Posterior vena cava (tissue), 2 donors: Measurements from ENCODE around the gene RPA3. TPM values are rescaled to one million over a fixed set of nuclear protein-coding genes. Genes with fewer than 3 reads are reported as not detected.
"Not testable (repeated sequence)": the region's sequence is repeated elsewhere in the genome, so short reads cannot be mapped to it uniquely, and the experiment has no call there.

Experiments
- DNase-seq: peaks from one replicate; pipeline ENCODE4 v3.0.0-alpha.2; 2020; ENCODE audit warnings: low spot score
- intact Hi-C, 2 donors: fragments of 100-400 bp; cut with DNase I; formaldehyde crosslinking; loops; one replicate each; pipeline versions ENCODE4 v1.14.1 to v1.14.2; 2022 to 2023
- total RNA-seq, 2 donors: library from RNA; stranded (reverse); fragmentation: NEBNext Ultra II Directional; extraction: Animal tissue kit (Norgen Biotek cat#: 25700); gene quantifications; one replicate each; pipeline ENCODE4 v1.2.1, GENCODE V29; 2021
- donor health status: DM: yes; HTN: yes; CAD: no.
- donor health status: DM: yes; HTN: yes; CAD: no.

Gene RPA3
- total RNA-seq, 2 donors from 2014 or later = 17.0 to 18.2 TPM

GRCh38 chr7:7668706-7669105, 49.7 kb downstream of the RPA3 start:
- intact Hi-C loops = no loop called here
- DNase-seq = peak; percentile 36

GRCh38 chr7:7667187-7667586, 51.2 kb downstream of the RPA3 start:
- DNase-seq = no peak
- intact Hi-C loops = no loop called here

- no peak for DNase-seq
- intact Hi-C loops = no loop called here
These were observed 53.4 kb downstream of the RPA3 start for GRCh38 chr7:7665031-7665430.

DNA sequence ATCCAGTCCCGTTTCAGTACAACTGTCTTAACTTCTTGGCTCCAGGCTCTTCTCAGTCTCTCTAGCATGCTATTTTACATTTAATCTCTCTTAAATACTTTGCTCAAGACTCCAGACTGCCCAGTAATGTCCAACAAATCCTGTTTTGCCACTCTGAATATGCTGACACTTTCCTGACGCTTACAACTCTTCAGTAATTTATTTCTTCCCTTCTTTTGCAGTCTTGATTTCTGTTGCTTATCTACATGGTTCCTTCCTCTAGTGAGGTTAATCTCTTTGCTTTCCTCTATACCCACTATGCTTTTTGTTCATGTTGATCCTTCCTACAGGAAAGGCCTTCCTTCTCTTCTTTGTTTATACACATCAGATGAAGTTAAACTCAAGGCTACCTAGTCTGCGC, 54.1 kb downstream of the RPA3 start:
- intact Hi-C loops = no loop called here

DNA sequence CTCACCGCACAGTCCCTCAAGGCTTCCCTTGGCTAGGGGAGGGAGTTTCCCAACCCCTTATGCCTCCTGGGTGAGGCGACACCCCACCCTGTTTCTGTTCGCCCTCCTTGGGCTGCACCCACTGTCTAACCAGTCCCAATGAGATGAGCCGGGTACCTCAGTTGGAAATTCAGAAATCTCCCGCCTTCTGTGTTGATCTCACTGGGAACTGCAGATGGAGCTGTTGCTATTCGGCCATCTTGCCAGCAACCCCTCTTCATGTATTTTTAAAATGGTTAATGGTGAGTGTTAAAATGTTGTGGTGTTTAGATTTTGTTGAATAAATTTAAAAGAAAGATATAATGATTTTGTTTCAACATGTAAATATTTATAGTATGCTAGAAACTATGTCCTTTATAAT, 55.9 kb downstream of the RPA3 start:
- intact Hi-C loops = no loop called here
- no peak for DNase-seq

More for the DNA sequence above, 54.1 kb downstream of the RPA3 start:
- no peak for DNase-seq

- DNase-seq, intact Hi-C loops: not testable (repeated sequence)
These were observed 61.9 kb downstream of the RPA3 start for GRCh38 chr7:7656459-7656858.

DNA sequence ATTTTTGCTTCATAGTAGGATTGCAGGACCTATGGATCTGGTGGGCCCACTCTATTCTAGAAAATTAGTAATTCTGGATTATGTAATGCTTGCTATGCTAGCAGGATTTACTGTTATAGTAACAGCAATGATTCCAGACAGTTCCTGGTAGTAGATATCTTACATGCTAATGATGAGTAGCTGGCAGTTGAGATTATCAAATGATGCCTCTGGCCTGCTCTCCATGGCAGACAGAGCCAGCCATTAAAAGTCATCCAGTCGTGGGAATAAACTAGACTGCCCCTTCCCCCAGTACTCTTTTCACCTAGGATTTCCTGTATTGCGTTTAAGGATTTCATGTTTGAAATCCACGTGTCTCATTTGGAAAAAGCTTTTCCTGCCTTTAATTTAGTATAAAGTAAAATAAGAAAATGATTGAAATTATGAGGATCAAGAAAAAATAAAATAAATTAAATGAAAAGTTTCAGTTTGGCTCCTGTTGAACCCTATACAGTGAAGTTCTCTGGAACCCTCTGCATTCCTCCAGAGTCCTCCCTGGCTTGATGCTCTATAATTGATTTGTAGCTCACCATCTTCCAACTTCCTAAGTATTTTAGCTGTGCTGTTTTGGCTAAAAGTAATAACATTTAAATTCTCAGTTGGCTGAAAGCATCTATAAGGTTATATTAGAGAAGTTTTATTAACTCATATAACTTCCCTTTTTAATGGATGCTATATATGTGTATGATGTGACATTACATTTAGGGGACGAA, 63.3 kb downstream of the RPA3 start:
- no peak for DNase-seq
- intact Hi-C loops = no loop called here

GRCh38 chr7:7653593-7654187, 64.7 kb downstream of the RPA3 start:
- DNase-seq = no peak
- intact Hi-C loops = no loop called here

DNA sequence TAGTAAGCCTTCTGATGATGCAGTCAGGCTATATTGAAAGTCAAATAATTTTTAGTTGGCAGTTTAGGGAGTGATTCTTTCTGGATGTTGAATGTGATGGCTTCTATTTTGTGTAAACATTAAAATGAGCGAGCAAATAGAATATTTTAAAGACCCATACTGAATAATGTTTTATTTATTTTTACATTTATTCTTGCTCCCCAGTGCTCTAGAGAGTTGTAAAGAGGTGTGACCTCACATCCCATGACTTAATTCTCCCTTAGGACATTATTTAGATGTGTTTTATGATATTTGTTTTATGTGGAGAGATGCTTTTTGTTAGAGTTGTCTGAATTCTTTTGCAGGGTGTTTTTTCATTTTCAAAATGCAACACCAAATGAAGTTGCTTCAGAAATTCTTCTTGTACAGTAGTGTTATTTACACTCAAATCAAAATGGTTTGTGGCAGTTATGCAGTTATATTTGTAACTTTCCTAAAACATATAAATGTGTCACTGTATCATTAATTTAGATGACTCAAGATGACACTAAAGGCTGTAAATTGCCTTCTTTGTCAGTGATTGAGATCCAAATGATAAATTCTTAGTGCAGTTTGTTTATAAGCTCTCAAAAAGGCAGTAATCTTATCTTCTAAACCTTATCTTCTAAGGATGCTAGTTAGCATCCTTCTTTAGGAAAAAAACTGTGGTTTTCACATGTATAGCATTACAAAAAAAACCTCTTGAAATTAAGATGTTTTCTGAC, 65.4 kb downstream of the RPA3 start:
- DNase-seq = no peak
- intact Hi-C loops = no loop called here

- intact Hi-C loops = no loop called here
These were observed 66.9 kb downstream of the RPA3 start for GRCh38 chr7:7651479-7651878.

GRCh38 chr7:7650682-7651206, 67.7 kb downstream of the RPA3 start:
- intact Hi-C loops = no loop called here
- no peak for DNase-seq

More at GRCh38 chr7:7651479-7651878, 66.9 kb downstream of the RPA3 start:
- no peak for DNase-seq

DNA sequence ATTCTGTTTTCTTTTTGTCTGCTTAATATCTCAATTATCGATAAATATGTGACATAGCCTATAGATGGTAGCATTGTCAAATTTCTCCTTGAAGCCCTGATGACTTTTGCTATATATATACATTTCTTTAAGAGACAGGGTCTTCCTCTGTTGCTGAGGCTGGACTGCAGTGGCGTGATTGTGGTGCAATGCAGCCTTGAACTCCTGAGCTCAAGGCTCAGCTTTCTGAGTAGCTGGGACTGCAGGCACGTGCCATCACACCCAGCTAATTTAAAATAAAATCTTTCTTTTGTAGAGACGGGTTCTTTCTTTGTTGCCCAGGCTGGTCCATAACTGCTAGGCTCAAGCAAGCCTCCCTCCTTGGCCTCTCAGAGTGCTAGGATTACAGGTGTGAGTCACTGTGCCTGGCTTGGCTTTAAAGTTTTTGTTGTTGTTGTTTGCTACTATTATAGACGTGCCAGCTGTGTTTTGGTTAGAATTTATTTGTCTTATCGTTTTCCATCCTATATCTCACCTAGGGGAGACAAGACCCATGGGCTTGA, 70.8 kb downstream of the RPA3 start:
- intact Hi-C loops = no loop called here
- DNase-seq = no peak

DNA sequence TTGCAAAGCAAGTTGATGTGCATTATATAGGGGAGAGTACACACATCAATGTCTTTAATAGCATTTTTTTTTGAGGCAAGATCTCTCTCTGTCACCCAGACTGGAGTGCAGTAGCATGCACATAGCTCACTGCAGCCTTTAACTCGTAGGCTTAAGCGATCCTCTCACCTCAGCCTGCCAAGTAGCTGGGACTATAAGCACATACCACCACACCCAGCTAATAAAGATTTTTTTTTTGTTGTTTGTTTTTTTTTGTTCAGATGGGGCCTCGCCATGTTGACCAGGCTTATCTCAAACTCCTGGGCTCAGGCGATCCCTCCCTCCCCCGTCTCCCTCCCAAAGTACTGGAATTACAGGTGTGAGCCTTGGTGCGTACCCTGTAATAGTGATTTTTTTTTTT, 76.3 kb downstream of the RPA3 start:
- intact Hi-C loops = no loop called here
- DNase-seq = no peak

GRCh38 chr7:7641129-7641663, 77.2 kb downstream of the RPA3 start:
- DNase-seq = no peak
- intact Hi-C loops = no loop called here

DNA sequence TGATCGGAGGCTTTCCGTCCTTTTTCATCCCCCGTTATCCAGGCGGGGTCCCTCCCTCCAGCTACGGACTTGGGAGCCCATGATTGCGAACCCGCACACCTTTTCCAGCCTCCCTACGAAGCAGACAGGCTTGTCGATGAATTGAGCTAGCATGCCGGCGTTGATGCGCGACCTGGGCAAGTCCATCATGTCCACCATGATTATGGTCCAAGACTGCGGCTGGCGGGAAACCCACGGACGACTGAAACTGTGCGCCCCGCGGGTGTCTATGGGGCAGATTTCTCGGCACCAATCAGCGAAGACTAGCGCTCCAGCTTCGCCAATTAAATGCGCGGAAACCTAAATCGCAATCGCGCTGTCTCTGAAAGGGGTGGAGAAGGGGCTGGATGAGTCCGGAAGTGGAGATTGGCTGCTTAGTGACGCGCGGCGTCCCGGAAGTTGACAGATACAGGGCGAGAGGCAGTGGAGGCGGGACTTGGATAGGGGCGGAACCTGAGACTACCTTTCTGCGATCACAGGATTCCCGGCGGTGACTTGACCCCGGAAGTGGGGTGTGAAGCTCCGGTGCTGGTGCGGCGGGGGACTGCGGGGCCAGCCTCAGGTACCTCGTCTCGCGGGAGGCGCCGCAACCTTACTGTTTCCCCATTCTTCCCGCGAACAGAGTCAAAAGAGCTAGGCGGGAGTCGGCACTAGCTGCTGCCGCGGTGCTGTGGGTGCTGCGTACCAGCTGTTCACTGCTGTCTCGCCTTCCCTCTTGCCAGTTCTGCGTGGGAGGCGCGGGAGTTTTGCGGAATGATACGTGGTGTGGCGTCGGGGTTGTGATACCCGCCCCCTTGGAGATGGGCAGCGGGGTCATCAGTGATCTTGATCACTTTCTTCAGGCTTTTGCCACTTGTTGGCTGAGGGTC, 77.9 kb downstream of the RPA3 start, which contains the start of gene UMAD1:
TSS of gene UMAD1 (plus strand) at position 532 of the 908 bp plus-strand sequence. CDS start 32,620 bp downstream, outside the sequence.
- DNase-seq = peak; percentile 99
- intact Hi-C loops = no loop called here

DNA sequence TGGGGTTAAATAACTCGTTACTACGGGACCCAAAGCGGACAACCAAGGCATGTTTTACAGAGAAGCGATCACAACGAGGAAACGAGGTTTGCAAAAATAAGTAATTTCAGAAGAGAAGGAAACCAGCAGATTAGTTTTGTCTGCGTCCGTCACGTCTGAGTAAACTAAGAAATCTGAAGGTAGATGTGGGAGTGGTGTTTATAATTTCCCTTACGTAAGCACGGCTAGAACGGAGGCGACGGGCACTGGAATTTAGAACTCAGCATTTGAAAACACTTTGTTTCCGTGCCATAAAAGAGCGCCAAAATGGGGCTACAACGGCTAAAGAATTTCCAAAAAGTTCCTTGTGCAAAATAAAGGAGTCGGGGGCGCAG, 78.6 kb downstream of the RPA3 start:
- intact Hi-C loops = no loop called here
- peak; percentile 66 for DNase-seq

- no peak for DNase-seq
- intact Hi-C loops = no loop called here
These were observed 79.0 kb downstream of the RPA3 start for GRCh38 chr7:7639421-7639820.

DNA sequence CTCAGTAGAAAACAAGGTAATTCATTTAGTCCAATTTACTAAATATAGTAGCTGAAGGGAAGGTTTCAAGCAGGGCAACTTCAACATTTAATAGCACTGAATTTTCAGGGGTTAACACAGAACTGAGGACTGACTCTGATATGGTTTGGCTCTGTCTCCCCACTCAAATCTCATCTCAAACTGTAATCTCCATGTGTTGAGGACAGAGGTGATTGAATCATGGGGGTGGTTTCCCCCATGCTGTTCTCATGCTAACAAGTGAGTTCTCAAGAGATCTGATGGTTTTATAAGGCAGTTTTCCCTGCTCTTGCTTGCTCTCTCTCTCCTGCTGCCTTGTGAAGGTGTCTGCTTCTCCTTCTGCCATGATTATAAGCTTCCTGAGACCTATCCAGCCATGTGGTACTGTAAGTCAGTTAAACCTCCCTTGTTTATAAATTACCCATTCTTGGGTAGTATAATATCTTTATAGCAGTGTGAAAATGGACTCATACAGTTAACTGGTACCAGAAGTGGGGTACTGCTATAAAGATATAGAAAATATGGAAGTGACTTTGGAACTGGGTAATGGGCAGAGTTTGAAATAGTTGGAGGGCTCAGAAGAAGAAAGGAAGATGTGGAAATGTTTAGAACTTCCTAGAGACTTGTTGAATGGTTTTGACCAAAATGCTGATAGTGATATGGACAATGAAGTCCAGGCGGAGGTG, 87.6 kb downstream of the RPA3 start:
- intact Hi-C loops = no loop called here

More for the DNA sequence above, 87.6 kb downstream of the RPA3 start:
- DNase-seq = no peak
